22Rv1 (cell line): Measurements from ENCODE around the gene UNC79.

Experiments
- CTCF ChIP-seq: fragments of 450-650 bp; IDR thresholded peaks from 2 replicates; pipeline ENCODE4 v1.5.1; 2017; ENCODE audit warnings: mild to moderate bottlenecking
- ZFX ChIP-seq: fragments of 450-650 bp; IDR thresholded peaks from 2 replicates; pipeline ENCODE4 v1.6.1; 2017; ENCODE audit warnings: antibody characterized with exemption, borderline replicate concordance

- no peak for TF ChIP-seq CTCF
- no peak for TF ChIP-seq ZFX
These were observed 258.1 kb downstream of the UNC79 start for GRCh38 chr14:93688820-93689219.
